ENCODE measurements around the gene COL6A1.

DNA sequence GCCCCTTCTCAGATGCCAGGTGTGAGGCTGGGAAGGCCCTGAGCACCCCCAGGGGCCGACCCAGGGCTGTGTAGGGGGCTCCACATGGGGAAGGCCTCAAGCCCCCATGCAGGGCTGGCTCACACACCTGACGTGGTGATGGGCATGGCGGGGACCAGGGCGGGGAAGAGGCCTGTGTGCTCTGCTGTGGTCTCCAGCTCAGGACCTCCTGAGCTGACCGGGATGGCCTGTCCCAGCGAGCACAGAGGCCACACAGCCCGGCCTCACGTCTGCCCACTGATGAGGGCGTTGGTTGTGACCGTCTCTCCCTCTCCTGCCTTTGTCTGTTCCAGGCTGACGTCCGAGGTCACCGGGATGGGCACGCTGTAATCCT is 40.2 kb upstream of the COL6A1 start:
- no peak for TF ChIP-seq DMAP1 (CRISPR knock-in tag; IDR thresholded peaks at IDR 0.05)
- TF ChIP-seq, protein P1, sequence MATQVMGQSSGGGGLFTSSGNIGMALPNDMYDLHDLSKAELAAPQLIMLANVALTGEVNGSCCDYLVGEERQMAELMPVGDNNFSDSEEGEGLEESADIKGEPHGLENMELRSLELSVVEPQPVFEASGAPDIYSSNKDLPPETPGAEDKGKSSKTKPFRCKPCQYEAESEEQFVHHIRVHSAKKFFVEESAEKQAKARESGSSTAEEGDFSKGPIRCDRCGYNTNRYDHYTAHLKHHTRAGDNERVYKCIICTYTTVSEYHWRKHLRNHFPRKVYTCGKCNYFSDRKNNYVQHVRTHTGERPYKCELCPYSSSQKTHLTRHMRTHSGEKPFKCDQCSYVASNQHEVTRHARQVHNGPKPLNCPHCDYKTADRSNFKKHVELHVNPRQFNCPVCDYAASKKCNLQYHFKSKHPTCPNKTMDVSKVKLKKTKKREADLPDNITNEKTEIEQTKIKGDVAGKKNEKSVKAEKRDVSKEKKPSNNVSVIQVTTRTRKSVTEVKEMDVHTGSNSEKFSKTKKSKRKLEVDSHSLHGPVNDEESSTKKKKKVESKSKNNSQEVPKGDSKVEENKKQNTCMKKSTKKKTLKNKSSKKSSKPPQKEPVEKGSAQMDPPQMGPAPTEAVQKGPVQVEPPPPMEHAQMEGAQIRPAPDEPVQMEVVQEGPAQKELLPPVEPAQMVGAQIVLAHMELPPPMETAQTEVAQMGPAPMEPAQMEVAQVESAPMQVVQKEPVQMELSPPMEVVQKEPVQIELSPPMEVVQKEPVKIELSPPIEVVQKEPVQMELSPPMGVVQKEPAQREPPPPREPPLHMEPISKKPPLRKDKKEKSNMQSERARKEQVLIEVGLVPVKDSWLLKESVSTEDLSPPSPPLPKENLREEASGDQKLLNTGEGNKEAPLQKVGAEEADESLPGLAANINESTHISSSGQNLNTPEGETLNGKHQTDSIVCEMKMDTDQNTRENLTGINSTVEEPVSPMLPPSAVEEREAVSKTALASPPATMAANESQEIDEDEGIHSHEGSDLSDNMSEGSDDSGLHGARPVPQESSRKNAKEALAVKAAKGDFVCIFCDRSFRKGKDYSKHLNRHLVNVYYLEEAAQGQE (IDR thresholded peaks at IDR 0.05; ENCODE audit: borderline replicate concordance in 1 of 2, low read depth in 1 of 2, low read length in 2 of 2), result no peak
- TF ChIP-seq ZNF33B (CRISPR knock-in tag; IDR thresholded peaks at IDR 0.05), result no peak
- no peak for TF ChIP-seq ZNF224 (CRISPR knock-in tag; IDR thresholded peaks at IDR 0.05)
- TF ChIP-seq, protein P2, sequence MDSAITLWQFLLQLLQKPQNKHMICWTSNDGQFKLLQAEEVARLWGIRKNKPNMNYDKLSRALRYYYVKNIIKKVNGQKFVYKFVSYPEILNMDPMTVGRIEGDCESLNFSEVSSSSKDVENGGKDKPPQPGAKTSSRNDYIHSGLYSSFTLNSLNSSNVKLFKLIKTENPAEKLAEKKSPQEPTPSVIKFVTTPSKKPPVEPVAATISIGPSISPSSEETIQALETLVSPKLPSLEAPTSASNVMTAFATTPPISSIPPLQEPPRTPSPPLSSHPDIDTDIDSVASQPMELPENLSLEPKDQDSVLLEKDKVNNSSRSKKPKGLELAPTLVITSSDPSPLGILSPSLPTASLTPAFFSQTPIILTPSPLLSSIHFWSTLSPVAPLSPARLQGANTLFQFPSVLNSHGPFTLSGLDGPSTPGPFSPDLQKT (CRISPR knock-in tag; IDR thresholded peaks at IDR 0.05; ENCODE audit: borderline replicate concordance), result no peak
- no peak for TF ChIP-seq ZNF460 (CRISPR knock-in tag; IDR thresholded peaks at IDR 0.05; ENCODE audit: borderline replicate concordance)
- TF ChIP-seq MYNN (CRISPR knock-in tag; IDR thresholded peaks at IDR 0.05; ENCODE audit: low read depth), result no peak
- TF ChIP-seq, protein P3, sequence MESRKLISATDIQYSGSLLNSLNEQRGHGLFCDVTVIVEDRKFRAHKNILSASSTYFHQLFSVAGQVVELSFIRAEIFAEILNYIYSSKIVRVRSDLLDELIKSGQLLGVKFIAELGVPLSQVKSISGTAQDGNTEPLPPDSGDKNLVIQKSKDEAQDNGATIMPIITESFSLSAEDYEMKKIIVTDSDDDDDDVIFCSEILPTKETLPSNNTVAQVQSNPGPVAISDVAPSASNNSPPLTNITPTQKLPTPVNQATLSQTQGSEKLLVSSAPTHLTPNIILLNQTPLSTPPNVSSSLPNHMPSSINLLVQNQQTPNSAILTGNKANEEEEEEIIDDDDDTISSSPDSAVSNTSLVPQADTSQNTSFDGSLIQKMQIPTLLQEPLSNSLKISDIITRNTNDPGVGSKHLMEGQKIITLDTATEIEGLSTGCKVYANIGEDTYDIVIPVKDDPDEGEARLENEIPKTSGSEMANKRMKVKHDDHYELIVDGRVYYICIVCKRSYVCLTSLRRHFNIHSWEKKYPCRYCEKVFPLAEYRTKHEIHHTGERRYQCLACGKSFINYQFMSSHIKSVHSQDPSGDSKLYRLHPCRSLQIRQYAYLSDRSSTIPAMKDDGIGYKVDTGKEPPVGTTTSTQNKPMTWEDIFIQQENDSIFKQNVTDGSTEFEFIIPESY (CRISPR knock-in tag; IDR thresholded peaks at IDR 0.05), result no peak
- TF ChIP-seq, protein P4, sequence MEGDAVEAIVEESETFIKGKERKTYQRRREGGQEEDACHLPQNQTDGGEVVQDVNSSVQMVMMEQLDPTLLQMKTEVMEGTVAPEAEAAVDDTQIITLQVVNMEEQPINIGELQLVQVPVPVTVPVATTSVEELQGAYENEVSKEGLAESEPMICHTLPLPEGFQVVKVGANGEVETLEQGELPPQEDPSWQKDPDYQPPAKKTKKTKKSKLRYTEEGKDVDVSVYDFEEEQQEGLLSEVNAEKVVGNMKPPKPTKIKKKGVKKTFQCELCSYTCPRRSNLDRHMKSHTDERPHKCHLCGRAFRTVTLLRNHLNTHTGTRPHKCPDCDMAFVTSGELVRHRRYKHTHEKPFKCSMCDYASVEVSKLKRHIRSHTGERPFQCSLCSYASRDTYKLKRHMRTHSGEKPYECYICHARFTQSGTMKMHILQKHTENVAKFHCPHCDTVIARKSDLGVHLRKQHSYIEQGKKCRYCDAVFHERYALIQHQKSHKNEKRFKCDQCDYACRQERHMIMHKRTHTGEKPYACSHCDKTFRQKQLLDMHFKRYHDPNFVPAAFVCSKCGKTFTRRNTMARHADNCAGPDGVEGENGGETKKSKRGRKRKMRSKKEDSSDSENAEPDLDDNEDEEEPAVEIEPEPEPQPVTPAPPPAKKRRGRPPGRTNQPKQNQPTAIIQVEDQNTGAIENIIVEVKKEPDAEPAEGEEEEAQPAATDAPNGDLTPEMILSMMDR (CRISPR knock-in tag; IDR thresholded peaks at IDR 0.05), result no peak
- TF ChIP-seq, protein P5, sequence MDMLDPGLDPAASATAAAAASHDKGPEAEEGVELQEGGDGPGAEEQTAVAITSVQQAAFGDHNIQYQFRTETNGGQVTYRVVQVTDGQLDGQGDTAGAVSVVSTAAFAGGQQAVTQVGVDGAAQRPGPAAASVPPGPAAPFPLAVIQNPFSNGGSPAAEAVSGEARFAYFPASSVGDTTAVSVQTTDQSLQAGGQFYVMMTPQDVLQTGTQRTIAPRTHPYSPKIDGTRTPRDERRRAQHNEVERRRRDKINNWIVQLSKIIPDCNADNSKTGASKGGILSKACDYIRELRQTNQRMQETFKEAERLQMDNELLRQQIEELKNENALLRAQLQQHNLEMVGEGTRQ (IDR thresholded peaks at IDR 0.05; ENCODE audit: low read depth, low read length), result no peak
- TF ChIP-seq, protein P5 (CRISPR knock-in tag; IDR thresholded peaks at IDR 0.05; ENCODE audit: borderline replicate concordance), result no peak
- no peak for TF ChIP-seq PPARG (CRISPR knock-in tag; conservative IDR thresholded peaks at IDR 0.05)
- no peak for TF ChIP-seq RAD21 (CRISPR knock-in tag; IDR thresholded peaks at IDR 0.05)
- TF ChIP-seq, protein P6, sequence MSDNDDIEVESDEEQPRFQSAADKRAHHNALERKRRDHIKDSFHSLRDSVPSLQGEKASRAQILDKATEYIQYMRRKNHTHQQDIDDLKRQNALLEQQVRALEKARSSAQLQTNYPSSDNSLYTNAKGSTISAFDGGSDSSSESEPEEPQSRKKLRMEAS (IDR thresholded peaks at IDR 0.05), result no peak

Data from HepG2 (cell line).